ENCODE measurements around the gene RUSF1.
"Not testable (repeated sequence)": the region's sequence is repeated elsewhere in the genome, so short reads cannot be mapped to it uniquely, and the experiment has no call there.

The RUSF1 gene

GRCh38 chr16:31508706-31509195, 560 bp upstream of the RUSF1 start:
- no peak for TF ChIP-seq CTCF (IDR thresholded peaks at IDR 0.05; ENCODE audit: extremely low read depth, missing control alignments)
- DNase-seq (ENCODE audit: low spot score) = no peak

GRCh38 chr16:31507617-31507928, 618 bp downstream of the RUSF1 start:
- no peak for TF ChIP-seq CTCF (IDR thresholded peaks at IDR 0.05; ENCODE audit: extremely low read depth, missing control alignments)
- no peak for DNase-seq (ENCODE audit: low spot score)

- TF ChIP-seq CTCF (IDR thresholded peaks at IDR 0.05; ENCODE audit: extremely low read depth, missing control alignments) = no peak
- DNase-seq (ENCODE audit: low spot score) = no peak
Observed at GRCh38 chr16:31505483-31505882, 2.7 kb downstream of the RUSF1 start.

GRCh38 chr16:31504159-31504558, 4.0 kb downstream of the RUSF1 start:
- TF ChIP-seq CTCF (IDR thresholded peaks at IDR 0.05; ENCODE audit: extremely low read depth, missing control alignments) = no peak
- DNase-seq (ENCODE audit: low spot score) = no peak

GRCh38 chr16:31503555-31503954, 4.6 kb downstream of the RUSF1 start:
- not testable (repeated sequence) for DNase-seq (ENCODE audit: low spot score)

- no peak for DNase-seq (ENCODE audit: low spot score)
- no peak for TF ChIP-seq CTCF (IDR thresholded peaks at IDR 0.05; ENCODE audit: extremely low read depth, missing control alignments)
Observed at GRCh38 chr16:31502981-31503380, 5.2 kb downstream of the RUSF1 start.

- DNase-seq (ENCODE audit: low spot score) = no peak
- no peak for TF ChIP-seq CTCF (IDR thresholded peaks at IDR 0.05; ENCODE audit: extremely low read depth, missing control alignments)
Observed at GRCh38 chr16:31501966-31502348, 6.2 kb downstream of the RUSF1 start.

- DNase-seq (ENCODE audit: low spot score) = no peak
- TF ChIP-seq CTCF (IDR thresholded peaks at IDR 0.05; ENCODE audit: extremely low read depth, missing control alignments) = no peak
Observed at GRCh38 chr16:31501226-31501965, 6.8 kb downstream of the RUSF1 start.
